ENCODE data around the gene LYPD1.

- TF ChIP-seq, protein P1, sequence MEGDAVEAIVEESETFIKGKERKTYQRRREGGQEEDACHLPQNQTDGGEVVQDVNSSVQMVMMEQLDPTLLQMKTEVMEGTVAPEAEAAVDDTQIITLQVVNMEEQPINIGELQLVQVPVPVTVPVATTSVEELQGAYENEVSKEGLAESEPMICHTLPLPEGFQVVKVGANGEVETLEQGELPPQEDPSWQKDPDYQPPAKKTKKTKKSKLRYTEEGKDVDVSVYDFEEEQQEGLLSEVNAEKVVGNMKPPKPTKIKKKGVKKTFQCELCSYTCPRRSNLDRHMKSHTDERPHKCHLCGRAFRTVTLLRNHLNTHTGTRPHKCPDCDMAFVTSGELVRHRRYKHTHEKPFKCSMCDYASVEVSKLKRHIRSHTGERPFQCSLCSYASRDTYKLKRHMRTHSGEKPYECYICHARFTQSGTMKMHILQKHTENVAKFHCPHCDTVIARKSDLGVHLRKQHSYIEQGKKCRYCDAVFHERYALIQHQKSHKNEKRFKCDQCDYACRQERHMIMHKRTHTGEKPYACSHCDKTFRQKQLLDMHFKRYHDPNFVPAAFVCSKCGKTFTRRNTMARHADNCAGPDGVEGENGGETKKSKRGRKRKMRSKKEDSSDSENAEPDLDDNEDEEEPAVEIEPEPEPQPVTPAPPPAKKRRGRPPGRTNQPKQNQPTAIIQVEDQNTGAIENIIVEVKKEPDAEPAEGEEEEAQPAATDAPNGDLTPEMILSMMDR (IDR thresholded peaks at IDR 0.05 in 2 of 3, conservative IDR thresholded peaks at IDR 0.05 in 1 of 3; ENCODE audit: borderline replicate concordance in 1 of 3, insufficient read depth in 1 of 3, low read depth in 2 of 3, low read length in 2 of 3) = no peak
- no peak for TF ChIP-seq POLR2A (IDR thresholded peaks at IDR 0.05; ENCODE audit: borderline replicate concordance, extremely low read depth, insufficient read depth, insufficient read length)
- no peak for TF ChIP-seq EZH2 (IDR thresholded peaks at IDR 0.05)
- no peak for TF ChIP-seq RAD21 (IDR thresholded peaks at IDR 0.05; ENCODE audit: low read depth)
- no peak for TF ChIP-seq EZH2phosphoT487 (IDR thresholded peaks at IDR 0.05; ENCODE audit: borderline replicate concordance)
- TF ChIP-seq POLR2AphosphoS5 (IDR thresholded peaks at IDR 0.05; ENCODE audit: low read depth, low read length) = no peak
- no peak for TF ChIP-seq SIN3A (IDR thresholded peaks at IDR 0.05; ENCODE audit: low read depth)
- no peak for TF ChIP-seq SRF (IDR thresholded peaks at IDR 0.05; ENCODE audit: low read depth)
- TF ChIP-seq MAX (IDR thresholded peaks at IDR 0.05) = no peak
- TF ChIP-seq SP1 (IDR thresholded peaks at IDR 0.05; ENCODE audit: low read depth) = no peak
- TF ChIP-seq YY1 (IDR thresholded peaks at IDR 0.05; ENCODE audit: extremely low read depth, insufficient replicate concordance, low read depth, low read length) = no peak
- TF ChIP-seq ZNF274 (IDR thresholded peaks at IDR 0.05; ENCODE audit: low read depth, low read length) = no peak
These were observed 27.7 kb upstream of the LYPD1 start for GRCh38 chr2:132697556-132698205.
